Peyer's patch (tissue), 4 donors: ENCODE data around the gene FRMPD4. TPM values are rescaled to one million over a fixed set of nuclear protein-coding genes. Genes with fewer than 3 reads are reported as not detected.

Experiments used
- DNase-seq, 3 donors: peaks; one replicate each; pipeline ENCODE4 v3.0.0-alpha.2; 2017 to 2019
- H3K27ac ChIP-seq, 4 donors: fragments of 200-600 bp; sonication (generic); one replicate each; pipeline ENCODE4 v1.5.1; 2016 to 2019
- H3K27me3 ChIP-seq, 2 donors: fragments of 200-600 bp; sonication (generic); one replicate each; pipeline ENCODE4 v1.5.1; 2019
- H3K36me3 ChIP-seq, 3 donors: fragments of 200-600 bp; sonication (generic); one replicate each; pipeline ENCODE4 v1.5.1; 2016 to 2019
- H3K4me1 ChIP-seq, 4 donors: fragments of 200-600 bp; sonication (generic); one replicate each; pipeline ENCODE4 v1.5.1; 2016 to 2019
- H3K4me3 ChIP-seq, 4 donors: fragments of 200-600 bp; sonication (generic); 1 replicate in 3 of 4; 2 replicates in 1 of 4; pipeline ENCODE4 v1.5.1; 2016 to 2019; ENCODE audit warnings: mild to moderate bottlenecking in 1 of 4
- H3K9me3 ChIP-seq, 4 donors: fragments of 200-600 bp; sonication (generic); one replicate each; pipeline ENCODE4 v1.5.1; 2016 to 2019; ENCODE audit warnings: mild to moderate bottlenecking in 1 of 4
- CTCF ChIP-seq, 6 experiments: fragments of 450-650 bp in 4 of 6; fragments of 200-600 bp in 2 of 6; sonication (generic) in 1 of 6; IDR thresholded peaks; one replicate each; pipeline ENCODE4 v1.5.1; 2017 to 2019; ENCODE audit warnings: antibody characterized with exemption in 6 of 6, mild to moderate bottlenecking in 3 of 6, moderate library complexity in 1 of 6
- POLR2A ChIP-seq, 2 donors: fragments of 450-650 bp; IDR thresholded peaks; one replicate each; pipeline ENCODE4 v1.5.1; 2017; ENCODE audit warnings: antibody characterized with exemption in 2 of 2, mild to moderate bottlenecking in 2 of 2, moderate library complexity in 2 of 2
- total RNA-seq, 4 donors: library from RNA; depleted of rRNA; stranded (reverse); fragments of >200 nt; gene quantifications; one replicate each; pipeline ENCODE4 v1.1.0, GENCODE V29; 2016

The FRMPD4 gene
- total RNA-seq, 4 donors from 2014 or later, result 0.19 TPM; not detected in 3

GRCh38 chrX:12405306-12405705 is 267.0 kb downstream of the FRMPD4 start:
- H3K4me3 ChIP-seq, result no peak overlapping the region

GRCh38 chrX:12410523-12410922 is 272.2 kb downstream of the FRMPD4 start:
- Histone ChIP-seq H3K9me3 (no peaks in the 10 kb centered on the region), H3K36me3 (no peaks in the 10 kb centered on the region), H3K4me1 (no peaks in the 10 kb centered on the region), H3K27ac (no peak overlapping the region), H3K27me3 (no peaks in the 10 kb centered on the region), H3K4me3 (no peak overlapping the region)
- DNase-seq, result no peak
- TF ChIP-seq POLR2A (IDR thresholded peaks at IDR 0.05) (no peak), CTCF (IDR thresholded peaks at IDR 0.05) (no peak)

More at GRCh38 chrX:12405306-12405705, 267.0 kb downstream of the FRMPD4 start:
- H3K27ac ChIP-seq, result no peak overlapping the region
- no peaks in the 10 kb centered on the region for H3K36me3 ChIP-seq
- no peak for DNase-seq
- H3K9me3 ChIP-seq, result no peaks in the 10 kb centered on the region
- no peaks in the 10 kb centered on the region for H3K4me1 ChIP-seq
- TF ChIP-seq POLR2A (IDR thresholded peaks at IDR 0.05) (no peak), CTCF (IDR thresholded peaks at IDR 0.05) (no peak)
- H3K27me3 ChIP-seq, result no peaks in the 10 kb centered on the region

- Histone ChIP-seq H3K36me3 (no peaks in the 10 kb centered on the region), H3K27me3 (no peaks in the 10 kb centered on the region), H3K4me1 (no peaks in the 10 kb centered on the region), H3K9me3 (no peaks in the 10 kb centered on the region), H3K4me3 (no peak overlapping the region), H3K27ac (no peak overlapping the region)
- no peak for DNase-seq
- TF ChIP-seq POLR2A (IDR thresholded peaks at IDR 0.05) (no peak), CTCF (IDR thresholded peaks at IDR 0.05) (no peak)
These were observed 273.6 kb downstream of the FRMPD4 start for GRCh38 chrX:12411831-12412230.

GRCh38 chrX:12412561-12412960 is 274.3 kb downstream of the FRMPD4 start:
- Histone ChIP-seq H3K4me1 (no peaks in the 10 kb centered on the region), H3K27me3 (no peaks in the 10 kb centered on the region), H3K4me3 (no peak overlapping the region), H3K27ac (no peak overlapping the region), H3K36me3 (no peaks in the 10 kb centered on the region), H3K9me3 (no peaks in the 10 kb centered on the region)
- no peak for DNase-seq
- no peak for TF ChIP-seq POLR2A (IDR thresholded peaks at IDR 0.05)

- Histone ChIP-seq H3K27me3 (no peaks in the 10 kb centered on the region), H3K27ac (no peak overlapping the region), H3K4me1 (no peaks in the 10 kb centered on the region), H3K9me3 (no peaks in the 10 kb centered on the region), H3K4me3 (no peak overlapping the region), H3K36me3 (no peaks in the 10 kb centered on the region)
- TF ChIP-seq CTCF (IDR thresholded peaks at IDR 0.05) (no peak), POLR2A (IDR thresholded peaks at IDR 0.05) (no peak)
- no peak for DNase-seq
These were observed 281.3 kb downstream of the FRMPD4 start for GRCh38 chrX:12419591-12419990.

- no peak for DNase-seq
- H3K27ac ChIP-seq, result no peak overlapping the region
- H3K36me3 ChIP-seq, result no peaks in the 10 kb centered on the region
- no peak overlapping the region for H3K4me3 ChIP-seq
- no peak for TF ChIP-seq CTCF (IDR thresholded peaks at IDR 0.05)
- TF ChIP-seq POLR2A (IDR thresholded peaks at IDR 0.05), result no peak
- no peaks in the 10 kb centered on the region for H3K27me3 ChIP-seq
- H3K9me3 ChIP-seq, result no peaks in the 10 kb centered on the region
- no peaks in the 10 kb centered on the region for H3K4me1 ChIP-seq
These were observed 283.6 kb downstream of the FRMPD4 start for GRCh38 chrX:12421918-12422317.
